Glutamatergic neuron (in vitro differentiated cells): ENCODE measurements around the gene RBM15B. TPM values are rescaled to one million over a fixed set of nuclear protein-coding genes. Genes with fewer than 3 reads are reported as not detected.
A peak's percentile ranks its signal among the peaks of the same experiment; 100 is the strongest.

ENCODE experiments used
- DNase-seq: peaks from one replicate; pipeline ENCODE4 v3.0.0; 2022
- H3K27ac Mint-ChIP-seq: one replicate; pipeline ENCODE4 v1.8.0; 2020; ENCODE audit warnings: mild to moderate bottlenecking, mixed read lengths, inconsistent platforms; ENCODE audit not compliant: unreplicated experiment
- H3K27me3 Mint-ChIP-seq: one replicate; pipeline ENCODE4 v1.8.0; 2020; ENCODE audit warnings: mild to moderate bottlenecking, moderate library complexity, mixed read lengths, inconsistent platforms; ENCODE audit not compliant: unreplicated experiment
- H3K36me3 Mint-ChIP-seq: one replicate; pipeline ENCODE4 v1.8.0; 2020; ENCODE audit warnings: mild to moderate bottlenecking, mixed read lengths, inconsistent platforms; ENCODE audit not compliant: unreplicated experiment
- H3K4me1 Mint-ChIP-seq: one replicate; pipeline ENCODE4 v1.8.0; 2020; ENCODE audit warnings: mild to moderate bottlenecking, low read depth, mixed read lengths, inconsistent platforms; ENCODE audit not compliant: unreplicated experiment
- H3K4me3 Mint-ChIP-seq: one replicate; pipeline ENCODE4 v1.8.0; 2020; ENCODE audit warnings: mild to moderate bottlenecking, mixed read lengths, inconsistent platforms; ENCODE audit not compliant: unreplicated experiment
- H3K9me3 Mint-ChIP-seq: one replicate; pipeline ENCODE4 v1.8.0; 2020; ENCODE audit warnings: mild to moderate bottlenecking, moderate library complexity, mixed read lengths, inconsistent platforms; ENCODE audit not compliant: unreplicated experiment
- CTCF ChIP-seq: fragments of 200-600 bp; sonication (generic); IDR thresholded peaks from one replicate; pipeline ENCODE4 v1.5.0; 2021; ENCODE audit not compliant: partially characterized antibody, unreplicated experiment
- total RNA-seq: library from RNA; stranded (reverse); fragmentation: NEBNext Ultra II Directional; extraction: Animal tissue kit (Norgen Biotek cat#: 25700); gene quantifications from one replicate; pipeline ENCODE4 v1.2.1, GENCODE V29; 2021; ENCODE audit not compliant: unreplicated experiment

The RBM15B gene
- total RNA-seq, 1 donor from 2014 or later: 52.5 TPM

DNA sequence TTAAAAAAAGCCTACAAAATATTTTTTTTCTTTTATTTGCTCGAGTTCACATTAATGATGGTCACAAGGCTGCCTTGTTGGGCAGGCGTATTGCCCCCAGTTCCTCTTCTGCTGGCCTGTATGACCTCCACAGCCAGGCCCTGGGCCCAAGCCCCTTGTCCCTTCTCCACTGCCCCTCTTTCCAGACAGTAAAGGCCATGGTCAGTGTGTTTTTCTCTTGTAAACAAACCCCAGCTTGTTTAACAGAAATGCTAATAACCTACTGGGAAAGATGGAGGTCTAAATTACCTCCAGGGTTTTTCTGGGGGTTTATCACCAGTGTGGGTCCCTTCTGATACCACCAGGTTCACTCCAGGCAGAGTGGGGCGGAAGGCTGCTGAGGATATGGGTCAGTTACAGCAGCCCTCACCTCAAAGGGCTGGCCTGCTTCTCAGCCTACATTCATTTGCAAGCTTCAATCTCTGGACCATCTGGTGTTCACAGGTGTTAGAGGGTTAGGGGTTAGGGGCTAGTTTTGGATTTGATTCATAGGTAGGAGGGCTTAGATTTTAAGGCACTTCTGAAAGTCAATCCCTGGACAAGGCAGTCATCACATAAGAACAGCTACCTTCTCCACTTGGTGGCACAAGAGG is 8.0 kb upstream of the RBM15B start:
- Mint-ChIP-seq H3K9me3 (peaks cover 8% of the 10 kb centered on the region), H3K4me1 (peaks cover 31% of the 10 kb centered on the region), H3K27ac (peak overlapping the region; percentile 77), H3K36me3 (no peaks in the 10 kb centered on the region), H3K4me3 (peak overlapping the region; percentile 98), H3K27me3 (peaks cover 13% of the 10 kb centered on the region)
- no peak for DNase-seq
- no peak for TF ChIP-seq CTCF

- DNase-seq: peak; percentile 62
- H3K36me3 Mint-ChIP-seq: no peaks in the 10 kb centered on the region
- peaks cover 8% of the 10 kb centered on the region for H3K9me3 Mint-ChIP-seq
- H3K27me3 Mint-ChIP-seq: peaks cover 13% of the 10 kb centered on the region
- H3K4me3 Mint-ChIP-seq: peak overlapping the region; percentile 98
- H3K4me1 Mint-ChIP-seq: peaks cover 31% of the 10 kb centered on the region
- H3K27ac Mint-ChIP-seq: peak overlapping the region; percentile 99
- TF ChIP-seq CTCF: no peak
Measured at GRCh38 chr3:51384055-51384725, 6.9 kb upstream of the RBM15B start.

GRCh38 chr3:51384726-51385473 is 6.2 kb upstream of the RBM15B start, which contains the start of gene MANF:
Gene MANF, plus strand, starts transcription at chr3:51385291. Its CDS starts 52 bp downstream, at chr3:51385343.
- TF ChIP-seq CTCF: no peak
- Mint-ChIP-seq H3K4me1 (peaks cover 30% of the 10 kb centered on the region), H3K27me3 (peaks cover 11% of the 10 kb centered on the region), H3K4me3 (peak within 1 kb of the TSS; percentile 98), H3K27ac (peak within 1 kb of the TSS; percentile 99), H3K9me3 (peaks cover 7% of the 10 kb centered on the region), H3K36me3 (no peaks in the 10 kb centered on the region)
- peak; percentile 97 for DNase-seq

GRCh38 chr3:51385621-51386091 is 5.4 kb upstream of the RBM15B start:
- Mint-ChIP-seq H3K4me3 (peak overlapping the region; percentile 93), H3K27ac (peak overlapping the region; percentile 91), H3K4me1 (peaks cover 28% of the 10 kb centered on the region), H3K27me3 (peaks cover 11% of the 10 kb centered on the region), H3K9me3 (peaks cover 9% of the 10 kb centered on the region), H3K36me3 (no peaks in the 10 kb centered on the region)
- DNase-seq: no peak
- TF ChIP-seq CTCF: no peak
